ENCODE data around the gene LRRC25.

Gene LRRC25

DNA sequence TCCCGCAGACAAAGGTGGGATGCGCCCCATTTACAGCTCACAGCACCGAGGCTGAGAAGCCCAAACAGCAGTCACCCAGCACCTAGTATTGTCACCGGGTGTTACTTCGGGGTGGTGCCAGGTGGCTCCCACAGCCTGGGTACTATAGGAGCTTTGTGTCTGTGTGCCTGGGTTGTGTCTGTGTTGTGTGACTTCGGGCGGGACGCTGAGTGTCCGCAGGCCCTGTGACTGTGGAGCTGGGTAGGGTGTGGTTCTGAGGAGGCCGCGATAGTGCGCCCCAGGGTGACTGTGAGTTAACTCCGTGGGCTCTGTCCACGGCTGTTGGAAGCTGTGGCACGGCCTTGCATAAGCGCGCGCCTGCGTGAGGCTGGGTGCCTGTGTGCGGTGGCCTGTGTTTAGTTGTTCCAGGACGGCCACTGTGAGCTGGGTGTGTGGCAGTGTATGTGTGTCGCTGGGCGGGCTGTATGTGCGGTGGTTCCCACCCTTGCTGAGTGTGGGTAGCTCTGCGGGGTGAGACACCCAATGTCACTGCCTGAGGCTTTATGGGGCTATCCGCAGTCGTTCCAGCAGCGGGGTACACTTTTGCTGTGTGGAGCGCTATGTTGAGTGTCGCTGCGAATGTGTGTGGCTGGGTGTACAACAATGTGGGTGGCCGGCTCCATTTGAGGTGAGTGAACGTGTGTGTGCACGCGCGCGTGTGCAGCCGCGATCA, 21.2 kb upstream of the LRRC25 start:
- no peak for TF ChIP-seq CTCF (conservative IDR thresholded peaks at IDR 0.05; ENCODE audit: control insufficient read depth, insufficient read depth, low read depth, low read length)
- peak overlapping the region; percentile 27 for H3K4me3 ChIP-seq (ENCODE audit: control insufficient read depth, low read depth, low read length)
- DNase-seq (ENCODE audit: low read depth): no peak

DNA sequence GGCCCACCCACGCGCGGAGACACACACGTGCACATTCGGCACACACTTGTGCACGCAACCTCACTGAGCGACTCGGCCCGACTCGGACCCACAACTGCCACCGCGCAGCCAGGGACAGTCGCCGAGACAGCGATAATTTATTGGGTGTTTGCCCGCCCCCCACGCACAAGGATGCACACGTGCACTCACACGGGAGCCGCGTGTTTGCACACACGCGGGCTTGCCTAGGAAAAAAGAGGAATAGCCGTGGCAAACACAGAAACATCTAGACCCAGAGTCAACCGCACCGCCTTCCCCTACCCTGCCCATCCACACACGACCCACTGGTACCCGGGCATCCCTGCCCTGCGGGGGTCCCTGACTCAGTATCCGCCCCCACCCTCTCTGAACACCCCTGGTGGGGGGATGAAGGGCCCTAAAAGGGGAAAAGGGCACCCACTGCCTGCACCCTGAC, 20.6 kb upstream of the LRRC25 start:
- H3K4me3 ChIP-seq (ENCODE audit: control insufficient read depth, low read depth, low read length): no peak overlapping the region
- DNase-seq (ENCODE audit: low read depth): no peak
- TF ChIP-seq CTCF (conservative IDR thresholded peaks at IDR 0.05; ENCODE audit: control insufficient read depth, insufficient read depth, low read depth, low read length): no peak

DNA sequence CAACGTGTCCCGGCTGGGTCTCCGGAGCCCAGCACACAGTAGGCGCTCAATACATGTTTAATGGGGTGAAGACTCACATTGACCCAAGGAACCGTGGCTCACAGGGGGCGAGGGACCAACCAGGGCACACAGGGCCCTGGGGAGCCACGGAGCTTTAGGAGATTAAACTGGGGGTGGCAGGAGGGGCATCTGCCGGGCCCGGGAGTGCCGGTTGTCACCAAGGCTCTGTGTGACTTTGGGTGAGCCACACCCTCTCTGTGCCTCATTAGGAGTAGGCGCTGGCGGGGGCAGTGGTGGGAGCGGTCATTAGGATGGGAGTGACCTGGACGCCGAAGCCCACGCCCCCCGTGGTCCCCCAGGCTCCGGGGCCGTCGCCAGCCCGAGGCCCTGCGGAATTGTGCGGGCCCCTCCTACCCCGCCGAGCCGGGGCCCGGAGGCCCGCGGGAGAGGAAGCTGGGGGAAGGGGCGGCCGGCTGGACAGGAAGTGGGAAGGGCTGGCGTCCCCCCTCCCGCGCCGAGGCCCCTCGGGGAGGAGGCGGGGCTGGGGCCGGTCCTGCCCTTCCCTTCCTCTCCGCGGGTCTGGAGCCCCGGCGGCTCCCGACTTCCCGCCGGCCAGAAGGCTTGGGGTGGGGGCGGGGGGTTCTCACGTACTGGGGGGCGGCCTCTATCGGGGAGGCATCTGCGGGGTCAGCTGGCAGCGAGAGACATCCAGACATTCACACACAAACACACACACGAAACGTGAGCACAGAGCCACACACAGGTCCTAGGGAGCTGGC, 20.0 kb upstream of the LRRC25 start:
- no peak for TF ChIP-seq CTCF (conservative IDR thresholded peaks at IDR 0.05; ENCODE audit: control insufficient read depth, insufficient read depth, low read depth, low read length)
- peak; percentile 69 for DNase-seq (ENCODE audit: low read depth)
- peak overlapping the region; percentile 38 for H3K4me3 ChIP-seq (ENCODE audit: control insufficient read depth, low read depth, low read length)

GRCh38 chr19:18416778-18417249, 19.4 kb upstream of the LRRC25 start:
- H3K4me3 ChIP-seq (ENCODE audit: control insufficient read depth, low read depth, low read length): peak overlapping the region; percentile 38
- TF ChIP-seq CTCF (conservative IDR thresholded peaks at IDR 0.05; ENCODE audit: control insufficient read depth, insufficient read depth, low read depth, low read length): no peak
- peak; percentile 83 for DNase-seq (ENCODE audit: low read depth)

DNA sequence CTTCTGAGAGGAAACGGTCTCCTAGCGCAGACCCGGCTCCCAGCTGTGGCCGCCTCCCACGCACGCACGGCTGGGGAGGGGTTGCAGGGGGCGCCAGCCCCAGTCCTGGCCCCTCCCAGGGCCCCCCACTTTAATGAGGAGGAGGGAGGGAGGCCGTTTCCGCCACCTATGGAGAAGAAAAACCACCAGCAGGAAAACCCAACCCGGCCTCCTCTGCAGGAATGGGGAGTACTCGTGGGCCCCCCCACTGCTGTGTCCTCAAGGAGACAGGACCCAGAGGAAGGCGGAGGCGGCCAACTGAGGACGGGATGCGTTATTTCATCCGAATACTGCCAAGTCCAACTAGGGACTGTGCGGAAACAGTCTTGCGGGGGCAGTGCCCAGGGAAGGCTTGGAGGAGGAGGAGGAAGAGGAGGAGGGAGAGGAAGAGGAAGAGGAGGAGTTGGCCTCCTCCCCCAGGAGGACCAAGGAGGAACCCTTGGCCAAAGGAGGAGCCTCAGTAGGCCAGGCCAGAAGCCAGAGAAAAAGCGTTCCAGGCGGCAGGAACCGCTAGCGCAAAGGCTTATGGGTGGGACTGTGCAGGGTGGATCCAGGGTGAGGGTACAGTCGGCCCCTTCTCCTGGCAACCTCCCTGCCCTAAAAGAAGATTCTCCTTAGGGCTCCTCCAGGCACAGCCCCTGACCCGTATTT, 17.9 kb upstream of the LRRC25 start:
- DNase-seq (ENCODE audit: low read depth): peak; percentile 90

More for the DNA sequence above, 17.9 kb upstream of the LRRC25 start:
- H3K4me3 ChIP-seq (ENCODE audit: control insufficient read depth, low read depth, low read length): peak overlapping the region; percentile 43
- no peak for TF ChIP-seq CTCF (conservative IDR thresholded peaks at IDR 0.05; ENCODE audit: control insufficient read depth, insufficient read depth, low read depth, low read length)

Measured in fibroblast of mammary gland (primary cell).